ENCODE results near the gene PNLDC1. TPM values are rescaled to one million over a fixed set of nuclear protein-coding genes. Genes with fewer than 3 reads are reported as not detected.
"Not testable (repeated sequence)": the region's sequence is repeated elsewhere in the genome, so short reads cannot be mapped to it uniquely, and the experiment has no call there.

The PNLDC1 gene
- total RNA-seq, 1 donor: not detected

GRCh38 chr6:159852877-159853276 is 52.8 kb downstream of the PNLDC1 start:
- DNase-seq (ENCODE audit: low read depth): peak; percentile 39
- peak; percentile 48 for TF ChIP-seq CTCF (IDR thresholded peaks at IDR 0.05; ENCODE audit: insufficient read depth, low read length)
- H3K4me3 ChIP-seq (ENCODE audit: low read depth, low read length): no peak overlapping the region

- peak; percentile 38 for DNase-seq (ENCODE audit: low read depth)
- H3K4me3 ChIP-seq (ENCODE audit: low read depth, low read length): no peak overlapping the region
- no peak for TF ChIP-seq CTCF (IDR thresholded peaks at IDR 0.05; ENCODE audit: insufficient read depth, low read length)
Measured at GRCh38 chr6:159853754-159854153, 53.7 kb downstream of the PNLDC1 start.

- no peak overlapping the region for H3K4me3 ChIP-seq (ENCODE audit: low read depth, low read length)
- no peak for DNase-seq (ENCODE audit: low read depth)
- no peak for TF ChIP-seq CTCF (IDR thresholded peaks at IDR 0.05; ENCODE audit: insufficient read depth, low read length)
Measured at GRCh38 chr6:159854959-159855358, 54.9 kb downstream of the PNLDC1 start.

- no peak for TF ChIP-seq CTCF (IDR thresholded peaks at IDR 0.05; ENCODE audit: insufficient read depth, low read length)
- no peak for DNase-seq (ENCODE audit: low read depth)
- H3K4me3 ChIP-seq (ENCODE audit: low read depth, low read length): no peak overlapping the region
Measured at GRCh38 chr6:159858259-159858658, 58.2 kb downstream of the PNLDC1 start.

- TF ChIP-seq CTCF (IDR thresholded peaks at IDR 0.05; ENCODE audit: insufficient read depth, low read length): no peak
Measured at GRCh38 chr6:159860482-159860881, 60.4 kb downstream of the PNLDC1 start.

GRCh38 chr6:159862103-159862502 is 62.0 kb downstream of the PNLDC1 start:
- no peak overlapping the region for H3K4me3 ChIP-seq (ENCODE audit: low read depth, low read length)
- DNase-seq (ENCODE audit: low read depth): no peak
- no peak for TF ChIP-seq CTCF (IDR thresholded peaks at IDR 0.05; ENCODE audit: insufficient read depth, low read length)

More at GRCh38 chr6:159860482-159860881, 60.4 kb downstream of the PNLDC1 start:
- no peak overlapping the region for H3K4me3 ChIP-seq (ENCODE audit: low read depth, low read length)
- DNase-seq (ENCODE audit: low read depth): no peak

GRCh38 chr6:159863341-159863740 is 63.3 kb downstream of the PNLDC1 start:
- peak; percentile 87 for DNase-seq (ENCODE audit: low read depth)
- not testable (repeated sequence) for H3K4me3 ChIP-seq (ENCODE audit: low read depth, low read length)
- peak; percentile 44 for TF ChIP-seq CTCF (IDR thresholded peaks at IDR 0.05; ENCODE audit: insufficient read depth, low read length)
